LNCaP clone FGC (cell line): ENCODE measurements around the gene NAXD.

Experiments used
- DNase-seq: peaks from one replicate; pipeline ENCODE4 v3.0.0-alpha.2; 2011; ENCODE audit warnings: low read depth
- H3K4me3 ChIP-seq: 2 replicates; pipeline ENCODE4 v1.5.1; 2011; ENCODE audit warnings: mild to moderate bottlenecking, low read depth, low read length, control low read depth
- TF ChIP-seq, protein P1 (sequence below): IDR thresholded peaks from 2 replicates; pipeline ENCODE4 v1.5.1; 2012; ENCODE audit warnings: mild to moderate bottlenecking; ENCODE audit not compliant: control insufficient read depth, insufficient read depth; ENCODE audit errors: extremely low read depth

The NAXD gene

DNA sequence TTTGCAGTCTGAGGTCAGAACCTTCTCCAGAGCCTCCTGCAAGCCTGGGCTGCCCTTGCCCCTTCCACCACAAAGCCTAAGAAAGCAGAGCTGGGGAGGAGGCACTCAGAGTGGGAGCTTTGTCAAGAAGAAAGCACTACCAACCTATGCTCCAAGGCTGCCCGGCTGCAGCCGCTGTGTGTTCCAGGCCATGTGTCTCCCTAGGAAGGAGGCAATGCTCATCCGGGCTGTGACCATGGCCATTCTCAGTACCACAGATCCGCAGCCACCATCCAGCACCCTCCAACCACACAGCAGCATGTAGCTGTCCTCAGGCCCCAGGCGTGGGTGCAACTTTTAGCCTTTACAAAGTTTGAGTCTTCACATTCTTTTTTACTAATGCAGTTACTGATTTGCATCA lies 68.6 kb downstream of the NAXD start:
- no peak for DNase-seq
- TF ChIP-seq, protein P1, sequence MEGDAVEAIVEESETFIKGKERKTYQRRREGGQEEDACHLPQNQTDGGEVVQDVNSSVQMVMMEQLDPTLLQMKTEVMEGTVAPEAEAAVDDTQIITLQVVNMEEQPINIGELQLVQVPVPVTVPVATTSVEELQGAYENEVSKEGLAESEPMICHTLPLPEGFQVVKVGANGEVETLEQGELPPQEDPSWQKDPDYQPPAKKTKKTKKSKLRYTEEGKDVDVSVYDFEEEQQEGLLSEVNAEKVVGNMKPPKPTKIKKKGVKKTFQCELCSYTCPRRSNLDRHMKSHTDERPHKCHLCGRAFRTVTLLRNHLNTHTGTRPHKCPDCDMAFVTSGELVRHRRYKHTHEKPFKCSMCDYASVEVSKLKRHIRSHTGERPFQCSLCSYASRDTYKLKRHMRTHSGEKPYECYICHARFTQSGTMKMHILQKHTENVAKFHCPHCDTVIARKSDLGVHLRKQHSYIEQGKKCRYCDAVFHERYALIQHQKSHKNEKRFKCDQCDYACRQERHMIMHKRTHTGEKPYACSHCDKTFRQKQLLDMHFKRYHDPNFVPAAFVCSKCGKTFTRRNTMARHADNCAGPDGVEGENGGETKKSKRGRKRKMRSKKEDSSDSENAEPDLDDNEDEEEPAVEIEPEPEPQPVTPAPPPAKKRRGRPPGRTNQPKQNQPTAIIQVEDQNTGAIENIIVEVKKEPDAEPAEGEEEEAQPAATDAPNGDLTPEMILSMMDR, result no peak
- no peak overlapping the region for H3K4me3 ChIP-seq

GRCh38 chr13:110684388-110685056 lies 69.2 kb downstream of the NAXD start:
- no peak for DNase-seq
- no peak overlapping the region for H3K4me3 ChIP-seq
- TF ChIP-seq, protein P1, result no peak

- H3K4me3 ChIP-seq, result no peak overlapping the region
- no peak for DNase-seq
- TF ChIP-seq, protein P1, result no peak
Measured at GRCh38 chr13:110685305-110686020, 70.1 kb downstream of the NAXD start.

GRCh38 chr13:110687736-110688135 lies 72.4 kb downstream of the NAXD start:
- no peak overlapping the region for H3K4me3 ChIP-seq
- TF ChIP-seq, protein P1, result no peak
- DNase-seq, result no peak

DNA sequence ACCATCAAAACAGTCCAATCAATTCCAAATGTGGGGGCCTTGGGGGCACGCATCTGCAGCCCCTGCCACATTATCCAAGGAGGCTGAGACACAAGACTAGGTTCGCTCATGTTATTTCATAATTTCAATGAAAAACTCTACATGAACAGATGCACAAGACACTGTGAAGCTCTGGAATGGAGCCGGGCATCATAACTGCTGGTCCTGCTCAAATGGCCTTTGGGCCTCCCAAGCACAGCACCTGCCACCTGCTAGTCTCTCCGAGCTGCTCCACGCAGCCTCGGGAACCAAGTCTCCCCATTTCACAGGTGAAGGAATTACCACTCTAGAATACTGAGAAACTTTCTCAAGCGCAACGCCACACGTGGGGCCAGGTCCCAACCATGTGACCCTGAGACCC lies 73.7 kb downstream of the NAXD start:
- TF ChIP-seq, protein P1, result no peak
- no peak for DNase-seq
- no peak overlapping the region for H3K4me3 ChIP-seq
